Breast epithelium (tissue), 3 donors: Measurements from ENCODE around the gene ST14.
"Not testable (repeated sequence)": the region's sequence is repeated elsewhere in the genome, so short reads cannot be mapped to it uniquely, and the experiment has no call there.

Source experiments
- CTCF ChIP-seq, 3 donors: fragments of 450-650 bp; IDR thresholded peaks; one replicate each; pipeline ENCODE4 v1.5.1; 2016 to 2017; ENCODE audit warnings: antibody characterized with exemption in 3 of 3, mild to moderate bottlenecking in 3 of 3, moderate library complexity in 3 of 3
- POLR2A ChIP-seq: fragments of 450-650 bp; IDR thresholded peaks from one replicate; pipeline ENCODE4 v1.6.1; 2016; ENCODE audit warnings: antibody characterized with exemption, mild to moderate bottlenecking, moderate library complexity
- POLR2AphosphoS5 ChIP-seq, 3 donors: sonication (generic); formaldehyde crosslinking; IDR thresholded peaks; one replicate each; pipeline ENCODE4 v1.6.1; 2017; ENCODE audit warnings: antibody characterized with exemption in 3 of 3

- not testable (repeated sequence) for TF ChIP-seq POLR2AphosphoS5 (IDR thresholded peaks at IDR 0.05); CTCF (IDR thresholded peaks at IDR 0.05); POLR2A
Measured at GRCh38 chr11:130249929-130250328, 90.3 kb downstream of the ST14 start.
